HG03565 (cell line): ENCODE results near the gene ASB4.
A peak's percentile ranks its signal among the peaks of the same experiment; 100 is the strongest.
"Not testable (repeated sequence)": the region's sequence is repeated elsewhere in the genome, so short reads cannot be mapped to it uniquely, and the experiment has no call there.

ENCODE experiments used
- ATAC-seq: cut with Tn5 transposase; IDR thresholded peaks from one replicate; pipeline ENCODE4 v1.9.1; 2021; ENCODE audit warnings: mild to moderate bottlenecking, moderate library complexity; ENCODE audit not compliant: unreplicated experiment

Gene ASB4

GRCh38 chr7:95485391-95486123 lies at the start of gene ASB4:
ASB4 (plus strand) TSS chr7:95485943; CDS start chr7:95485972, 29 bp downstream.
- no peak for ATAC-seq

- no peak for ATAC-seq
These were observed 49.3 kb upstream of the ASB4 start for GRCh38 chr7:95436407-95436806.

GRCh38 chr7:95440394-95441038 lies 45.2 kb upstream of the ASB4 start:
- ATAC-seq: no peak

- no peak for ATAC-seq
These were observed 44.5 kb upstream of the ASB4 start for GRCh38 chr7:95441042-95441823.

- ATAC-seq: no peak
These were observed 40.9 kb upstream of the ASB4 start for GRCh38 chr7:95444796-95445195.

- no peak for ATAC-seq
These were observed 39.1 kb upstream of the ASB4 start for GRCh38 chr7:95446618-95447017.

GRCh38 chr7:95454438-95455045 lies 31.2 kb upstream of the ASB4 start:
- peak; percentile 67 for ATAC-seq

- ATAC-seq: no peak
These were observed 27.8 kb upstream of the ASB4 start for GRCh38 chr7:95457947-95458346.

- ATAC-seq: not testable (repeated sequence)
These were observed 25.1 kb upstream of the ASB4 start for GRCh38 chr7:95460653-95461052.

- ATAC-seq: no peak
These were observed 17.7 kb upstream of the ASB4 start for GRCh38 chr7:95467912-95468607.

GRCh38 chr7:95469187-95469586 lies 16.6 kb upstream of the ASB4 start:
- ATAC-seq: no peak

GRCh38 chr7:95469848-95470247 lies 15.9 kb upstream of the ASB4 start:
- ATAC-seq: no peak

GRCh38 chr7:95470452-95470851 lies 15.3 kb upstream of the ASB4 start:
- ATAC-seq: peak; percentile 99

GRCh38 chr7:95471071-95471470 lies 14.7 kb upstream of the ASB4 start:
- ATAC-seq: no peak

- no peak for ATAC-seq
These were observed 13.1 kb upstream of the ASB4 start for GRCh38 chr7:95472581-95473161.

- no peak for ATAC-seq
These were observed 12.3 kb upstream of the ASB4 start for GRCh38 chr7:95473276-95473985.

- ATAC-seq: no peak
These were observed 9.5 kb upstream of the ASB4 start for GRCh38 chr7:95476072-95476847.

GRCh38 chr7:95476904-95477594 lies 8.7 kb upstream of the ASB4 start:
- ATAC-seq: peak; percentile 58
